Smooth muscle cell (in vitro differentiated cells): Measurements from ENCODE around the gene SWI5. TPM values are rescaled to one million over a fixed set of nuclear protein-coding genes. Genes with fewer than 3 reads are reported as not detected.

ENCODE experiments used
- DNase-seq: peaks from one replicate; lab custom pipeline; 2025; ENCODE audit not compliant: unreplicated experiment; lab: John Stamatoyannopoulos, UW
- H2AFZ ChIP-seq: fragments of 200-600 bp; sonication (generic); 2 replicates; pipeline ENCODE4 v1.6.0; 2016; ENCODE audit warnings: antibody characterized with exemption, low read depth, mild to moderate bottlenecking
- H3F3A ChIP-seq: fragments of 200-600 bp; sonication (generic); 2 replicates; pipeline ENCODE4 v1.6.0; 2017; ENCODE audit warnings: antibody characterized with exemption, low read depth
- H3K27ac ChIP-seq: fragments of 200-600 bp; sonication (generic); 2 replicates; pipeline ENCODE4 v1.5.1; 2016; ENCODE audit warnings: low read depth, mild to moderate bottlenecking
- H3K27me3 ChIP-seq: fragments of 200-600 bp; sonication (generic); 2 replicates; pipeline ENCODE4 v1.6.1; 2016; ENCODE audit warnings: low read depth, mild to moderate bottlenecking
- H3K36me3 ChIP-seq: fragments of 200-600 bp; sonication (generic); 2 replicates; pipeline ENCODE4 v1.5.1; 2016; ENCODE audit warnings: low read depth
- H3K4me1 ChIP-seq: fragments of 200-600 bp; sonication (generic); 2 replicates; pipeline ENCODE4 v1.5.1; 2016; ENCODE audit warnings: low read depth
- H3K4me2 ChIP-seq: fragments of 200-600 bp; sonication (generic); 2 replicates; pipeline ENCODE4 v1.6.0; 2016; ENCODE audit warnings: mild to moderate bottlenecking
- H3K4me3 ChIP-seq: fragments of 200-600 bp; sonication (generic); 2 replicates; pipeline ENCODE4 v1.5.1; 2016; ENCODE audit warnings: mild to moderate bottlenecking
- H3K79me2 ChIP-seq: fragments of 200-600 bp; sonication (generic); 2 replicates; pipeline ENCODE4 v1.6.0; 2016; ENCODE audit warnings: low read depth, mild to moderate bottlenecking
- H3K9ac ChIP-seq: fragments of 200-600 bp; sonication (generic); 2 replicates; pipeline ENCODE4 v1.6.0; 2016; ENCODE audit warnings: low read depth
- H3K9me3 ChIP-seq: fragments of 200-600 bp; sonication (generic); replicated peaks from 2 replicates; pipeline ENCODE4 v1.5.1; 2016; ENCODE audit warnings: low read depth
- H4K20me1 ChIP-seq: fragments of 200-600 bp; sonication (generic); 2 replicates; pipeline ENCODE4 v1.6.0; 2016; ENCODE audit warnings: low read depth
- CTCF ChIP-seq: fragments of 200-600 bp; sonication (generic); IDR thresholded peaks from 2 replicates; pipeline ENCODE4 v1.5.1; 2017; ENCODE audit warnings: borderline replicate concordance, mild to moderate bottlenecking, antibody characterized with exemption; ENCODE audit not compliant: insufficient read depth, poor library complexity, severe bottlenecking
- WGBS: methylation state at CpG from one replicate; pipeline ENCODE4 v1.1.7; 2016; ENCODE audit warnings: low lambda C conversion rate; 5-methylcytosine and 5-hydroxymethylcytosine counted together
- polyA plus RNA-seq: library from polyadenylated mRNA; unstranded; fragments of >200 nt; fragmentation: Nextera tagmentation; extraction: Ambion mirVana; gene quantifications from 2 replicates; pipeline ENCODE4 v1.2.1, GENCODE V29; 2016
- total RNA-seq: library from RNA; depleted of rRNA; stranded (reverse); fragments of >200 nt; gene quantifications from 2 replicates; pipeline ENCODE4 v1.2.3, GENCODE V29; 2014

Gene SWI5
- total and polyA plus RNA-seq, 2 experiments from 2014 or later = 47.1 to 77.2 TPM

GRCh38 chr9:128258326-128258725 is 17.8 kb upstream of the SWI5 start:
- H3K27me3 ChIP-seq = no peaks in the 10 kb centered on the region
- DNase-seq = no peak
- no peak overlapping the region for H3K27ac ChIP-seq
- H3K9ac ChIP-seq = no peak overlapping the region
- H3K36me3 ChIP-seq = peaks cover 9% of the 10 kb centered on the region
- peaks cover 43% of the 10 kb centered on the region for H4K20me1 ChIP-seq
- H3K4me1 ChIP-seq = no peaks in the 10 kb centered on the region
- H3K79me2 ChIP-seq = no peaks in the 10 kb centered on the region
- 95% methylated on average over 4 of the region's 6 CpGs for WGBS
- no peaks in the 10 kb centered on the region for H3K9me3 ChIP-seq
- no peak overlapping the region for H2AFZ ChIP-seq
- peaks cover 11% of the 10 kb centered on the region for H3F3A ChIP-seq
- no peak overlapping the region for H3K4me2 ChIP-seq
- no peak for TF ChIP-seq CTCF
- no peak overlapping the region for H3K4me3 ChIP-seq

GRCh38 chr9:128259156-128259555 is 16.9 kb upstream of the SWI5 start:
- Histone ChIP-seq H3K27me3 (no peaks in the 10 kb centered on the region), H4K20me1 (peaks cover 44% of the 10 kb centered on the region), H3K79me2 (no peaks in the 10 kb centered on the region), H3F3A (peaks cover 11% of the 10 kb centered on the region), H2AFZ (no peak overlapping the region), H3K9me3 (no peaks in the 10 kb centered on the region), H3K9ac (no peak overlapping the region), H3K4me2 (no peak overlapping the region), H3K36me3 (peaks cover 9% of the 10 kb centered on the region), H3K27ac (no peak overlapping the region), H3K4me1 (no peaks in the 10 kb centered on the region), H3K4me3 (no peak overlapping the region)
- no peak for TF ChIP-seq CTCF
- WGBS = 93% methylated on average over 9 of the region's 9 CpGs
- no peak for DNase-seq

GRCh38 chr9:128260340-128260739 is 15.7 kb upstream of the SWI5 start:
- H4K20me1 ChIP-seq = peaks cover 53% of the 10 kb centered on the region
- H3K27me3 ChIP-seq = no peaks in the 10 kb centered on the region
- no peak for TF ChIP-seq CTCF
- H3K4me3 ChIP-seq = no peak overlapping the region
- no peak overlapping the region for H3K4me2 ChIP-seq
- DNase-seq = no peak
- H3K36me3 ChIP-seq = peaks cover 15% of the 10 kb centered on the region
- no peak overlapping the region for H3K27ac ChIP-seq
- WGBS = 98% methylated on average over 17 of the region's 17 CpGs
- no peak overlapping the region for H3K9ac ChIP-seq
- peaks cover 2% of the 10 kb centered on the region for H3F3A ChIP-seq
- no peaks in the 10 kb centered on the region for H3K9me3 ChIP-seq
- H3K4me1 ChIP-seq = no peaks in the 10 kb centered on the region
- no peaks in the 10 kb centered on the region for H3K79me2 ChIP-seq
- H2AFZ ChIP-seq = no peak overlapping the region

- Histone ChIP-seq H3K79me2 (no peaks in the 10 kb centered on the region), H2AFZ (no peak overlapping the region), H3K4me2 (no peak overlapping the region), H3K4me3 (no peak overlapping the region), H3K4me1 (no peaks in the 10 kb centered on the region), H3K27ac (no peak overlapping the region), H3K9me3 (no peaks in the 10 kb centered on the region), H3K36me3 (peaks cover 15% of the 10 kb centered on the region), H3K9ac (no peak overlapping the region), H3F3A (peaks cover 2% of the 10 kb centered on the region), H3K27me3 (no peaks in the 10 kb centered on the region), H4K20me1 (peaks cover 42% of the 10 kb centered on the region)
- TF ChIP-seq CTCF = no peak
- 91% methylated on average over 4 of the region's 4 CpGs for WGBS
- DNase-seq = no peak
Observed at GRCh38 chr9:128262687-128263086, 13.4 kb upstream of the SWI5 start.
